GM12801 (cell line): ENCODE results near the gene COLQ.

Experiments
- CTCF ChIP-seq: IDR thresholded peaks from one replicate; pipeline ENCODE4 v1.5.1; 2011; ENCODE audit warnings: control low read depth; ENCODE audit not compliant: insufficient read length; ENCODE audit errors: extremely low read depth

COLQ gene

GRCh38 chr3:15429080-15429479 lies 92.4 kb downstream of the COLQ start:
- no peak for TF ChIP-seq CTCF

- no peak for TF ChIP-seq CTCF
These were observed 93.0 kb downstream of the COLQ start for GRCh38 chr3:15428539-15428938.

- TF ChIP-seq CTCF: no peak
These were observed 93.5 kb downstream of the COLQ start for GRCh38 chr3:15427981-15428380.

- no peak for TF ChIP-seq CTCF
These were observed 94.2 kb downstream of the COLQ start, which contains the start of the genes EAF1 and METTL6 for GRCh38 chr3:15427182-15427880. Gene EAF1, plus strand, starts transcription at chr3:15427598. Its CDS starts 182 bp downstream, at chr3:15427780. Gene METTL6, minus strand, starts transcription at chr3:15427544. Its CDS starts 1,033 bp downstream, at chr3:15426511.

- TF ChIP-seq CTCF: no peak
These were observed 94.9 kb downstream of the COLQ start for GRCh38 chr3:15426579-15427118.

GRCh38 chr3:15420871-15421270 lies 100.6 kb downstream of the COLQ start:
- TF ChIP-seq CTCF: no peak

GRCh38 chr3:15409774-15410173 lies 111.7 kb downstream of the COLQ start:
- TF ChIP-seq CTCF: no peak
